Mammary epithelial cell (primary cell): ENCODE measurements around the gene NTN1.

Source experiments
- EZH2 ChIP-seq: IDR thresholded peaks from 2 replicates; pipeline ENCODE4 v1.6.1; 2012; ENCODE audit warnings: low read length, inconsistent platforms, borderline replicate concordance
- TF ChIP-seq, protein P1 (sequence below), 2 donors: IDR thresholded peaks in 1 of 2; conservative IDR thresholded peaks in 1 of 2; 2 replicates each; pipeline ENCODE4 v1.5.1; 2011 to 2012; ENCODE audit warnings: inconsistent platforms in 2 of 2, low read length in 2 of 2, mild to moderate bottlenecking in 2 of 2, control low read depth in 1 of 2, low read depth in 1 of 2; ENCODE audit not compliant: insufficient read depth in 1 of 2; ENCODE audit errors: extremely low read depth in 1 of 2

DNA sequence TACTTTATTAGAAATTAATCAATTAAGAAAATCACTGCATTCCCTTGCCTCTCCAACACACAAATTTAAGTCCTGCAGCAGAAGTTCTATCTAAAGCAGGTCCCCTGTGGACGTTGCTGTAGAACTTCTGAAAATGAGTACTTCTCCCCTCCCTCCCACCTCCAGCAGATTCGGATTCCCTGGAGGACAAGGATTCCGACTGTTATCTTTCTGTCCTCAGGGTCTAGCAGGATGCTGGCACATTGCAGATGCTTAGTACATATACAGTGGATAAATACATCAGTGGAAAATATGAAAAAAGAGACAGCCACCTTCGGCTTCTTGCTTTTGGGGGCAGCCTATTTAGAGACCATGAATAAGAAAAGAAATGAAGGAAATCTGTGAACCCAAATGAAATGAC is 32.1 kb downstream of the NTN1 start:
- TF ChIP-seq, protein P1, sequence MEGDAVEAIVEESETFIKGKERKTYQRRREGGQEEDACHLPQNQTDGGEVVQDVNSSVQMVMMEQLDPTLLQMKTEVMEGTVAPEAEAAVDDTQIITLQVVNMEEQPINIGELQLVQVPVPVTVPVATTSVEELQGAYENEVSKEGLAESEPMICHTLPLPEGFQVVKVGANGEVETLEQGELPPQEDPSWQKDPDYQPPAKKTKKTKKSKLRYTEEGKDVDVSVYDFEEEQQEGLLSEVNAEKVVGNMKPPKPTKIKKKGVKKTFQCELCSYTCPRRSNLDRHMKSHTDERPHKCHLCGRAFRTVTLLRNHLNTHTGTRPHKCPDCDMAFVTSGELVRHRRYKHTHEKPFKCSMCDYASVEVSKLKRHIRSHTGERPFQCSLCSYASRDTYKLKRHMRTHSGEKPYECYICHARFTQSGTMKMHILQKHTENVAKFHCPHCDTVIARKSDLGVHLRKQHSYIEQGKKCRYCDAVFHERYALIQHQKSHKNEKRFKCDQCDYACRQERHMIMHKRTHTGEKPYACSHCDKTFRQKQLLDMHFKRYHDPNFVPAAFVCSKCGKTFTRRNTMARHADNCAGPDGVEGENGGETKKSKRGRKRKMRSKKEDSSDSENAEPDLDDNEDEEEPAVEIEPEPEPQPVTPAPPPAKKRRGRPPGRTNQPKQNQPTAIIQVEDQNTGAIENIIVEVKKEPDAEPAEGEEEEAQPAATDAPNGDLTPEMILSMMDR (conservative IDR thresholded peaks at IDR 0.05 in 1 of 2, IDR thresholded peaks at IDR 0.05 in 1 of 2; ENCODE audit: extremely low read depth in 1 of 2, insufficient read depth in 1 of 2, low read depth in 1 of 2, low read length in 2 of 2), result no peak
- no peak for TF ChIP-seq EZH2
